Lower leg skin (tissue), 3 donors: ENCODE results near the gene PTK7.

Source experiments
- CTCF ChIP-seq, 3 donors: fragments of 450-650 bp; IDR thresholded peaks; one replicate each; pipeline ENCODE4 v1.5.1; 2016; ENCODE audit warnings: antibody characterized with exemption in 3 of 3, mild to moderate bottlenecking in 3 of 3, moderate library complexity in 2 of 3
- POLR2A ChIP-seq, 2 donors: fragments of 450-650 bp; IDR thresholded peaks; one replicate each; pipeline ENCODE4 v1.6.1; 2016 to 2017; ENCODE audit warnings: antibody characterized with exemption in 2 of 2, mild to moderate bottlenecking in 1 of 2, moderate library complexity in 1 of 2

DNA sequence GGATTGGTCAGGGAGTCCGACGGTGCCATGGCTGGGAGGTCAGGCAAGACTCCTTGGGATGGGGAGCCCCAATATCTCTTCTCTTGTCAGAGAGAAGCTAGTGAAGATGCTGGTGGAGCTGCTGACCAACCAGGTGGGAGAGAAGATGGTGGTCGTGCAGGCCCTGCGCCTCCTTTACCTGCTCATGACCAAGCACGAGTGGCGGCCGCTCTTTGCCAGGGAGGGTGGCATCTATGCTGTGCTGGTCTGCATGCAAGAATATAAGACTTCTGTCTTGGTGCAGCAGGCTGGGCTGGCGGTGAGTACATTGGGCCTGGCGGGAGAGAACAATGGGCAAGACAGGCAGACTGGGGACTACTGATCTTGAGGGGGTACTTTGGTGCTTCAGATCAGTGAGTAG lies 116.8 kb downstream of the PTK7 start:
- TF ChIP-seq CTCF (IDR thresholded peaks at IDR 0.05) (no peak), POLR2A (IDR thresholded peaks at IDR 0.05) (no peak)
